ENCODE measurements around the gene ZG16.

GRCh38 chr16:29756654-29757053 is 21.4 kb upstream of the ZG16 start:
- no peak for TF ChIP-seq FOXM1 (IDR thresholded peaks at IDR 0.05; ENCODE audit: borderline replicate concordance)
- TF ChIP-seq ELF4 (IDR thresholded peaks at IDR 0.05) = no peak
- no peak for TF ChIP-seq ARNT (IDR thresholded peaks at IDR 0.05)
